H9 (cell line): ENCODE measurements around the gene CCDC68. TPM values are rescaled to one million over a fixed set of nuclear protein-coding genes. Genes with fewer than 3 reads are reported as not detected.

Experiments used
- DNase-seq: peaks from one replicate; pipeline ENCODE4 v3.0.0-alpha.2; 2017
- H2AFZ ChIP-seq: one replicate; pipeline ENCODE4 v1.6.1; 2013; ENCODE audit warnings: mild to moderate bottlenecking, low read length, control low read depth, moderate library complexity
- H2AK5ac ChIP-seq: 2 replicates; pipeline ENCODE4 v1.6.1; 2013; ENCODE audit warnings: low read length, control low read depth, mixed read lengths; ENCODE audit not compliant: insufficient read length
- H2BK120ac ChIP-seq: one replicate; pipeline ENCODE4 v1.6.1; 2013; ENCODE audit warnings: low read depth, mild to moderate bottlenecking, low read length, control low read depth, inconsistent platforms; ENCODE audit not compliant: poor library complexity, severe bottlenecking
- H2BK12ac ChIP-seq: 2 replicates; pipeline ENCODE4 v1.6.1; 2013; ENCODE audit warnings: low read length, control low read depth, mixed read lengths, low read depth; ENCODE audit not compliant: insufficient read length
- H2BK15ac ChIP-seq: 2 replicates; pipeline ENCODE4 v1.6.1; 2013; ENCODE audit warnings: low read depth, low read length, control low read depth
- H2BK20ac ChIP-seq: one replicate; pipeline ENCODE4 v1.6.1; 2013; ENCODE audit warnings: low read depth, mild to moderate bottlenecking, low read length, control low read depth, inconsistent platforms; ENCODE audit not compliant: poor library complexity, severe bottlenecking
- H2BK5ac ChIP-seq: 2 replicates; pipeline ENCODE4 v1.6.1; 2013; ENCODE audit warnings: low read length, control low read depth, mixed read lengths; ENCODE audit not compliant: insufficient read length
- H3K14ac ChIP-seq: 2 replicates; pipeline ENCODE4 v1.6.1; 2013; ENCODE audit warnings: low read length, control low read depth; ENCODE audit not compliant: insufficient read depth
- H3K18ac ChIP-seq: 2 replicates; pipeline ENCODE4 v1.6.1; 2013; ENCODE audit warnings: low read depth, mild to moderate bottlenecking, mixed read lengths, low read length, control low read depth; ENCODE audit not compliant: insufficient read length
- H3K23ac ChIP-seq: 2 replicates; pipeline ENCODE4 v1.6.1; 2013; ENCODE audit warnings: low read length, control low read depth, mixed read lengths, low read depth; ENCODE audit not compliant: insufficient read length
- H3K23me2 ChIP-seq: 2 replicates; pipeline ENCODE4 v1.6.1; 2013; ENCODE audit warnings: low read depth, mild to moderate bottlenecking, mixed read lengths, low read length, control low read depth; ENCODE audit not compliant: insufficient read length, poor library complexity, severe bottlenecking
- H3K27ac ChIP-seq: 2 replicates; pipeline ENCODE4 v1.5.1; 2013; ENCODE audit warnings: low read length, control low read depth, mixed read lengths, low read depth; ENCODE audit not compliant: insufficient read length
- H3K27me3 ChIP-seq: 2 replicates; pipeline ENCODE4 v1.6.1; 2013; ENCODE audit warnings: low read length, control low read depth, inconsistent platforms; ENCODE audit not compliant: insufficient read depth
- H3K4ac ChIP-seq: 2 replicates; pipeline ENCODE4 v1.6.1; 2013; ENCODE audit warnings: low read depth, mild to moderate bottlenecking, control low read depth, inconsistent platforms, low read length, moderate library complexity
- H3K4me1 ChIP-seq: 2 replicates; pipeline ENCODE4 v1.6.1; 2013; ENCODE audit warnings: low read length, control low read depth, inconsistent platforms; ENCODE audit not compliant: insufficient read depth
- H3K4me2 ChIP-seq: 2 replicates; pipeline ENCODE4 v1.6.1; 2013; ENCODE audit warnings: low read length, control low read depth, mixed read lengths; ENCODE audit not compliant: insufficient read length, insufficient read depth
- H3K56ac ChIP-seq: 2 replicates; pipeline ENCODE4 v1.6.1; 2013; ENCODE audit warnings: low read depth, mild to moderate bottlenecking, mixed read lengths, low read length, control low read depth; ENCODE audit not compliant: insufficient read length
- H3K79me1 ChIP-seq: 2 replicates; pipeline ENCODE4 v1.6.1; 2013; ENCODE audit warnings: low read depth, mild to moderate bottlenecking, moderate library complexity, low read length, control low read depth, inconsistent platforms; ENCODE audit not compliant: insufficient read depth, poor library complexity, severe bottlenecking
- H3K79me2 ChIP-seq: 2 replicates; pipeline ENCODE4 v1.6.1; 2013; ENCODE audit warnings: low read length, control low read depth, inconsistent platforms; ENCODE audit not compliant: insufficient read depth
- H3K9ac ChIP-seq: 2 replicates; pipeline ENCODE4 v1.6.1; 2013; ENCODE audit warnings: low read length, control low read depth, mixed read lengths; ENCODE audit not compliant: insufficient read length; ENCODE audit errors: extremely low read depth
- H3K9me3 ChIP-seq: one replicate; pipeline ENCODE4 v1.6.1; 2013; ENCODE audit warnings: low read depth, low read length, inconsistent platforms; ENCODE audit not compliant: control insufficient read depth
- H3T11ph ChIP-seq: one replicate; pipeline ENCODE4 v1.6.1; 2013; ENCODE audit warnings: mild to moderate bottlenecking, low read length, control low read depth, inconsistent platforms
- H4K20me1 ChIP-seq: one replicate; pipeline ENCODE4 v1.6.1; 2013; ENCODE audit not compliant: control insufficient read depth, insufficient read length, insufficient read depth
- H4K5ac ChIP-seq: 2 replicates; pipeline ENCODE4 v1.6.1; 2013; ENCODE audit warnings: low read depth, mild to moderate bottlenecking, mixed read lengths, low read length, control low read depth; ENCODE audit not compliant: insufficient read length
- H4K8ac ChIP-seq: replicated peaks from 2 replicates; pipeline ENCODE4 v1.6.1; 2013; ENCODE audit warnings: low read length, control low read depth, mixed read lengths, low read depth; ENCODE audit not compliant: insufficient read length
- H4K91ac ChIP-seq: 2 replicates; pipeline ENCODE4 v1.6.1; 2013; ENCODE audit warnings: low read depth, mild to moderate bottlenecking, moderate library complexity, mixed read lengths, low read length, control low read depth; ENCODE audit not compliant: insufficient read length
- H3K27ac Mint-ChIP-seq, 3 experiments: 2 replicates in 2 of 3; 3 replicates in 1 of 3; pipeline ENCODE4 v1.8.0; 2020 to 2021; ENCODE audit warnings: mixed read lengths in 3 of 3, mild to moderate bottlenecking in 1 of 3, moderate library complexity in 1 of 3
- H3K27me3 Mint-ChIP-seq: 2 replicates; pipeline ENCODE4 v1.8.0; 2021; ENCODE audit warnings: low read depth, mild to moderate bottlenecking, moderate library complexity, mixed read lengths
- H3K36me3 Mint-ChIP-seq, 3 experiments: 2 replicates in 2 of 3; 3 replicates in 1 of 3; pipeline ENCODE4 v1.8.0; 2020 to 2021; ENCODE audit warnings: low read depth in 3 of 3, mixed read lengths in 3 of 3; ENCODE audit not compliant: insufficient read depth in 1 of 3
- H3K4me1 Mint-ChIP-seq, 2 experiments: 2 replicates each; pipeline ENCODE4 v1.8.0; 2020; ENCODE audit warnings: mixed read lengths in 2 of 2
- H3K4me3 Mint-ChIP-seq, 2 experiments: 2 replicates in 1 of 2; 3 replicates in 1 of 2; pipeline ENCODE4 v1.8.0; 2020 to 2021; ENCODE audit warnings: mild to moderate bottlenecking in 2 of 2, mixed read lengths in 2 of 2, moderate library complexity in 1 of 2
- H3K9me3 Mint-ChIP-seq, 2 experiments: 2 replicates in 1 of 2; 3 replicates in 1 of 2; pipeline ENCODE4 v1.8.0; 2020; ENCODE audit warnings: mild to moderate bottlenecking in 2 of 2, mixed read lengths in 2 of 2, moderate library complexity in 1 of 2
- WGBS: extraction: QIAGEN DNeasy Blood & Tissue Kit; methylation state at CpG from one replicate; pipeline ENCODE4 v1.1.7; 2013; ENCODE audit warnings: missing lambda C conversion rate, low lambda C conversion rate, mixed read lengths; ENCODE audit not compliant: insufficient read length; ENCODE audit errors: extremely low coverage; 5-methylcytosine and 5-hydroxymethylcytosine counted together
- total RNA-seq: library from RNA; stranded (reverse); gene quantifications from 2 replicates; pipeline ENCODE4 v1.2.1, GENCODE V29; 2021
- TF ChIP-seq, protein P1 (sequence below): fragments of 200-600 bp; sonication (generic); conservative IDR thresholded peaks from 3 replicates; pipeline ENCODE4 v1.8.0; 2021; ENCODE audit warnings: antibody characterized with exemption, mild to moderate bottlenecking

The CCDC68 gene
- total RNA-seq, 1 experiment from 2014 or later, result not detected

DNA sequence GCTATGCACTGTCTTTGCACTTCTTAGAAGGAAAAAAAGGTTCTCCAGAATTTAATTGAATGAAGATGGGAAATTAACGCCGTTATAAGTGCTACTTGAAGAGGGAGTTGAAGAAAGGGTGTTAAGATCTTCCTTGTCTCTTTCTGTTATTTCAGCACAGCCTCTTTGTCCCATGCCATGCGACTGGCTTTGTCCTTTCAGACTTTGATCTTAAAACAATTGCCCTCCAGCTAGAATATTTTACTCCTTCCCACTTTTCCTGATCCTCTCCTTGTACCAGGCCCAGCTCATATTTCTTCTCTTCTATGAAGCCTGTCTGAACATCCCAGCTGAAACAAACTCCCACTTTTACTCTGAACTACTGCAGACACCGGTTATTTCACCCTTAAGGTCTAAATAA lies 79.6 kb downstream of the CCDC68 start:
- no peaks in the 10 kb centered on the region; a peak in 1 of 5 replicates for H3K9me3 Mint-ChIP-seq
- Histone ChIP-seq H3K56ac (no peak overlapping the region), H2BK20ac (no peak overlapping the region), H2BK5ac (no peak overlapping the region), H4K20me1 (no peaks in the 10 kb centered on the region), H3T11ph (no peak overlapping the region), H2AFZ (no peak overlapping the region), H4K91ac (no peak overlapping the region), H2BK12ac (no peak overlapping the region), H3K9ac (no peak overlapping the region), H3K79me2 (no peaks in the 10 kb centered on the region), H3K27me3 (no peaks in the 10 kb centered on the region), H2AK5ac (no peak overlapping the region), H3K14ac (no peak overlapping the region), H3K27ac (no peak overlapping the region), H4K8ac (no peak overlapping the region), H3K23ac (no peak overlapping the region), H3K18ac (no peak overlapping the region), H2BK120ac (no peak overlapping the region), H3K4me2 (no peak overlapping the region), H3K79me1 (no peaks in the 10 kb centered on the region), H3K4me1 (no peaks in the 10 kb centered on the region), H4K5ac (no peak overlapping the region), H2BK15ac (no peak overlapping the region), H3K9me3 (no peaks in the 10 kb centered on the region), H3K23me2 (no peaks in the 10 kb centered on the region), H3K4ac (no peak overlapping the region)
- H3K4me1 Mint-ChIP-seq, result peaks cover 3% of the 10 kb centered on the region in 2 experiments
- H3K27ac Mint-ChIP-seq, result no peak overlapping the region
- H3K36me3 Mint-ChIP-seq, result no peaks in the 10 kb centered on the region
- H3K4me3 Mint-ChIP-seq, result no peak overlapping the region
- TF ChIP-seq, protein P1, sequence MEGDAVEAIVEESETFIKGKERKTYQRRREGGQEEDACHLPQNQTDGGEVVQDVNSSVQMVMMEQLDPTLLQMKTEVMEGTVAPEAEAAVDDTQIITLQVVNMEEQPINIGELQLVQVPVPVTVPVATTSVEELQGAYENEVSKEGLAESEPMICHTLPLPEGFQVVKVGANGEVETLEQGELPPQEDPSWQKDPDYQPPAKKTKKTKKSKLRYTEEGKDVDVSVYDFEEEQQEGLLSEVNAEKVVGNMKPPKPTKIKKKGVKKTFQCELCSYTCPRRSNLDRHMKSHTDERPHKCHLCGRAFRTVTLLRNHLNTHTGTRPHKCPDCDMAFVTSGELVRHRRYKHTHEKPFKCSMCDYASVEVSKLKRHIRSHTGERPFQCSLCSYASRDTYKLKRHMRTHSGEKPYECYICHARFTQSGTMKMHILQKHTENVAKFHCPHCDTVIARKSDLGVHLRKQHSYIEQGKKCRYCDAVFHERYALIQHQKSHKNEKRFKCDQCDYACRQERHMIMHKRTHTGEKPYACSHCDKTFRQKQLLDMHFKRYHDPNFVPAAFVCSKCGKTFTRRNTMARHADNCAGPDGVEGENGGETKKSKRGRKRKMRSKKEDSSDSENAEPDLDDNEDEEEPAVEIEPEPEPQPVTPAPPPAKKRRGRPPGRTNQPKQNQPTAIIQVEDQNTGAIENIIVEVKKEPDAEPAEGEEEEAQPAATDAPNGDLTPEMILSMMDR, result no peak
- WGBS, result no CpG with 5 or more reads among the region's 4 CpGs
- H3K27me3 Mint-ChIP-seq, result peaks cover 9% of the 10 kb centered on the region; the same call in 1 of the 2 replicates
- DNase-seq, result no peak
